UCSD-AML1 (cell line): ENCODE data around the gene CYFIP2.

Experiments used
- DNase-seq: peaks from one replicate; lab custom pipeline; 2025; ENCODE audit not compliant: unreplicated experiment; lab: John Stamatoyannopoulos, UW

Gene CYFIP2

DNA sequence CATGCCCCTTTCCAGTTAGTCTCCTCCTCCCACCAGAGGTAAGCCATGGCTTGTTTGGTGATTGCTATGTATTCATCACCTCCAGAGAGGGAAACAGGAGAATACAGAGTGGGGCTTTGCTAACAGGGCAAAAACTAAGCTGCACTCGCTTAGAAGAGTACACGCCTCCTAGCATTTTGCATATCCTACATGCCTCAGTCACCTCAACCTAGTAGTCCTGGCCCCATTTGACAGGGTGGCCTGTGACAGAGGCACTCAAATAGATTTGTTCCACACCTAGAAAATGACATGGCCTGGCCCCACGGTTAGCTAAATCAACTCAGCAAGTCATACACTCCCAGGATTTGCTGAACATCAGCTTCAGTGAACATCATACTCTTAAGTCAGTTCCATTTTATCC lies 90.7 kb downstream of the CYFIP2 start:
- DNase-seq: no peak

DNA sequence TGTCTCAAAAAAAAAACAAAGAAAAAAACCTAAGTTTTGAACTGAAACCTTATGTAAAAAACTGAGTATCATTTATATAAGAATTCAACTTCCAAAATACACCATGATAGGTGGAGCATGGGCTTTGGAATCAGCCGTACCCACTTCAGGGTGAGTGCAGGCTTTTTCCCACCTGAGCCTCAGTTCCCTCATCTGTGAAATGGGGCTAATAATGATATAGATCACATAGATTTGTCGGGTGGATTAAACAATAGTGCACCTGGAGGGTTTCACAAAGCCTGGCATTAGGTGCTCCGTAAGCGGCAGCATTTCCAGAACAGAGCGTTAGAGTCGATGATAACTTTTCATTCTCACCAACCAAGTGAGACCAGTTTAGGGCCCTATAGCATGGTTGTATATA lies 91.9 kb downstream of the CYFIP2 start:
- DNase-seq: no peak

DNA sequence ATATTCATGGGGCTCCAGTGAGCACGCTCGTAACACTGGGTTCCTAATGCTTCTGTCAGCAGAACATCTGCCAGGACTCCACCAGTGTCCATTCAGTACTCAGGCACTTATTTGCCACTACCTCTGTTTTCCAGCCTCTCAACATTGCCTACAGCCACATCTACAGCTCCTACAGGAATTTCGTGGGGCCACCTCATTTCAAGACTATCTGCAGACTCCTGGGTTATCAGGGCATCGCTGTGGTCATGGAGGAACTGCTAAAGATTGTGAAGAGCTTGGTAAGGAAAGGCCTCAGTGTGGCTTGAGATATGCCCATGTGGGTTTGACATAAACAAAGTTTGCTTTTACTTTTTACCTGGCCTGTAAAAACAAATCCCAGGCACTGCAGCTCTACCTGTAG lies 92.9 kb downstream of the CYFIP2 start:
- no peak for DNase-seq

DNA sequence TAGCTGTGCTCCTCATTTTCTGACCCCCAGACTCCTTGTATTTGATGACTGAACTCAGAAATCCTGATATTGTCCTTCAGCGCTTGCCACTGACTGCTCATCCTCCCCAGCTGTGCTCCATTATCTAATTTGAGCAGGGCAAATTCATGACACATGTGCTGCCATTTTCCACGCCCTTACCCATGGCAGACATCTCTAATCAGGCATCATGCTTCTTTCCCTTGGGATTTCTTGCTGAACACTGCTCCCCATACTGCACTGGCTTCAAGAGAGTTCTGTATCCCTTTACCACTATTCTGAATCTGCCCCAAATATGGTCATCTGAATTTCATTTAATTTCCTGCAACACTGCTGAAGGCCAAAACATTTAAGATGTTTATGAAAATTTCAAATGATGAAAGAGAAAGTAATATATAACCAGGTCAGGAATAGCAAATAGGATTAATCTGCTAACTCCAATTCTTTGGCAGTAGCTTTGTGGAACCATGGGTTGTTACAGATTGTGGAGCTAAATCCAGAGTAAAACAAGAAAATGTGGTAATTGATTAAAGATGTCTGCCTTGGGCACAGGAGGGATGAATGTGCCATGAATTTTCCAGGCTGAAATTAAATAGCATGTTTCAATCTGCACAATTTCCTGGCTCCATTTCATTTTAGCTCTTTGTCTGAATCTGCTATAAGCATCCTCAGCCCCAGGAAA lies 93.6 kb downstream of the CYFIP2 start:
- no peak for DNase-seq

DNA sequence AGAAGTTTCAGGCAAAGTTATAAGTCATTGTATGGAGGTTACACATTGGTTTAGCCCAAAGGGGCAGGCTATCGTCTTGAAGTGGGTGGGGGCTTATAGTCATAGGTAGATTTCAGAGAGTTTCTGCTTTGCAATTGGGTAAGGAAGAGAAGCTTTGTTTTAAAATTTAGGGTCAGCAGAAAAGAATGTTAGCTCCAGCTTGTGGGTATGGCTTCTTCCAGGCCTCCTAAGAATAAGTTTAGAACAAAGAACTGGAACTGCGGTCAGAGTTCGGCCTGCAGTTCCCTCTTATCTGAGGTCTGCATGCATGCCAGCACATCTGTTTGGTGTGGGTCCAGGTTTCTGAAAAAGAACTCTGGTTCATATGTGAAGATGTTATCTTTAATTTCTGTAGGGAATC lies 96.1 kb downstream of the CYFIP2 start:
- no peak for DNase-seq

DNA sequence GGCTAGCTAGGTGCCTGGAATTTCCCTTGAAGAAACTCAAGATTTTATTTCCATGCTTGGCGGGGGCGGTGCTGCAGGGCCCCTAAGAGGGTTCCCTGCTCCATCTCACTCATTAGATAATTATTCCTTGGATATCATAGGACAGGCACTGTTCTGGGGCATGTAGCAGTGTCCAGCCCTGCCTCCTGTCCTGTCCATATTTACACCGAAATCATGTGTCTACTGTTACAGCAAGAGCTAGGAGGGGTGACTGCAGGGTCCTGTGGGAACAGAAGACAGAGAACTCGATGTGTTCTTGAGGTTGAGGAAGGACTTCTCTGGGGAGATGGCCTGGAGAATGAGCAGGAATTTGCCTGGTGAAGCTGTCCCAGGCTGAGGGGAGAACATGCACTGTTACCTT lies 96.6 kb downstream of the CYFIP2 start:
- DNase-seq: no peak

DNA sequence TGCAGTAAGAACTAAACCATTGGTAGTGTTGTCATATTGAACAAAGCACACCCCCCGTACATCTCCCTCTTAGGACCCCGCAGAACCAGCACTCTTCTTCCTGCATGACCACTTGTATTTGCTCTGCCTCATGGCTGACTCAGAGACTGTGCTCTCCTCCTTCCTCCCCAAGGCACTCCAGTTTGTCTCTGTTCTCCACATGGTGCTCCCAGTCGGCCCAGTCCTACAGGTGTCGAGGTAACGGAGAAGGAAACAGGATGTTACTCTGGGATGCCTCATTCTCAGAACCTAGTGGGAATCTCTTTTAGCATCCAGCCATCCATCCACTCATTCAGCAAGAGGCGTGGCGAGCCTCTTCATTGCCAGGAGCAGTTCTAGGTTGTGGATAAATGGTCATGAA lies 97.1 kb downstream of the CYFIP2 start:
- DNase-seq: no peak

DNA sequence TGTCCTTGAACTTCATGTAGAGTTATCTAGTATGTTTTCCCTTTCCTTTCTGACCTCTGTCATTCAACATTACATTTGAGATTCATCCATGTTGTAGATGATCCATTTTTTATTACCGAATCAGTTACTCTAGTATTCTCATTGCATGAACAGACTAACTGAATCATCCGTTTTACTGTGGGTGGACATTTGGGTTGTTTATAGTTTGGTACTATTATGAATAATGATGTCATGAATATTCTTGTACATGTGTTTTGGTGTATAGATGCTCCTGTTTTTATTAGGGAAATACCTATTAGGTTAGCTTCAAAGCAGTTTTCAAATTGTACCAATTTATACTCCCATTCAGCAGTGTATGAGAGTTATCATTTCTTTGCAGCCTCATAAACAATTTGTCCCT lies 99.8 kb downstream of the CYFIP2 start:
- no peak for DNase-seq

DNA sequence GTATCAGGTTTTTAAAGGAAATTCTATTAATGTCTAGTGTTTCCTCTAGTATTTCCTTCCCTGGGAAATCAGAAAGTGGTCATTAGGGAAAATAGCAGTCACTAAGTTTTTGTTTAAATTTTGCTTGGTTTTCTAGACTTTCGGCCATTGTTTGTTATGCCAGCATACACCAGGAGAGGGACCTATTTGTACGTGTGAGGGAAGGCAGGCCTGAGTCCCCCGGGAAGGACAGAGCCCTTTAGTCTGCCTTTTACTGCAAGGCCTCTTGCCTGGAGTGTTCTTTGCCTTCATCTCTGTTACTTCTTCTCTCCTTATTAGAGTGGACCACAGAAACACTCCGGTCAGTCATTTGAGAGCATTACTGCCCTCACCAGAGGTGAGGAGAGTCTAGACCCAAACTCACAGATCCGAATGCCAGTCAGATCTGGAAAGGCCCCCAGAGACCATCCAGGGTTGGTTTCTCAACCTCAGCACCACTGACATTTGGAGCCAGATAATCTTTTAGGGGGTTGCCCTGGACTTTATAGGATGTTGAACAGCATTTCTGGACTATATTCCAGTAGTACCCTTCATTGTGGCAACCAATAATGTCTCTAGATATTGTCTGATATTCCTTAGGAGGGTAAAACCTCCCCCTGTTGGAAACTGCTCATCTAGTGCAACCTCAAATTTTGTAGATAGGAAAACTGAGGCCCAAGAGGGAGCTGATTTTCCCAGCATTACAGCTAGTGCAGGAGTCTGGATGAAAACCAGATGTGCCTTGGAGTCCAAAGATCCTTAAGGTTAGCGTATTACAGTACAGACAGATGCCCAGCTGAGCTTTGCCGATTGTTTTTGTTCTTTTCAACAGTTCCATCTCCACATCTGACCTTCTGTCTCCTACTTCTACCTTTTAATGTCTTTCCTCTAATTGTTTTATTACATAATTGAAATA lies 101.1 kb downstream of the CYFIP2 start:
- no peak for DNase-seq

DNA sequence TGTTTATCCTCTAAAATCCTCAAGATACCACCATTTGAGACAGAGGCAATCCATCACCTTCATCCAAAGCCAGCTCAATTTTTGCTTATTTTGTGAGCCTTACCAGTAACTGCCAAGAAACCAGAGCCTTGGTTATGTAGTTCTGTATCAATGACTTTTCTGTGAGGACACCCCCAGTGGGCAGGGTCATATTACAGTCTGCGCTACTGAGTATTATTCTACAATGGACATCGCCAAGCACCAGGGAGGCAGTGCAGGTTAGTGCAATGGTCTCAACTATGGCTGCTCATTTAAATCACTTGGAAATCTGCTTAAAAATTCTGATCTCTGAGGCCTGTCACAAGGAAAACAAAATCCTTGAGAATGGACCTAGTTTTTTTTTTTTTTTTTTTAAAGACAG lies 103.6 kb downstream of the CYFIP2 start:
- DNase-seq: no peak

DNA sequence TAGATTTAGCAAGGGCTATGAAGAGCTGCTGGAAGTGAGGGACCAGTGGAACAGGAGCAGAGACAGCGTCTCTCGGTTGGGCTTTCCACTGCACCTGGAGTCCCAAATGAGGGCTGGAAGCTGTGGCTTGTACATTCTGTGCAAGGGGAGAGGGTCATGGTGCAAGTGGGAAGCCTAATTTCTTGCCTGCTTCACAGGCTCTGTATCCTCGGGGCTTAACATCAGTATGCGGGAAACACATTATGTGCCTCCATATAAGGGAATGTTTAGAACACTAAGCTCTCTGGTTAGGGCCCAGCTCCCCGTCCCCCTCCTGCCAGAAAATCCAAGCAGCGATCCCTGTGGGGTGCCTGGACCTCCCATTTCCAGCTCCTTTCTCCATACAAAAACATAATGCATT lies 105.0 kb downstream of the CYFIP2 start:
- no peak for DNase-seq

DNA sequence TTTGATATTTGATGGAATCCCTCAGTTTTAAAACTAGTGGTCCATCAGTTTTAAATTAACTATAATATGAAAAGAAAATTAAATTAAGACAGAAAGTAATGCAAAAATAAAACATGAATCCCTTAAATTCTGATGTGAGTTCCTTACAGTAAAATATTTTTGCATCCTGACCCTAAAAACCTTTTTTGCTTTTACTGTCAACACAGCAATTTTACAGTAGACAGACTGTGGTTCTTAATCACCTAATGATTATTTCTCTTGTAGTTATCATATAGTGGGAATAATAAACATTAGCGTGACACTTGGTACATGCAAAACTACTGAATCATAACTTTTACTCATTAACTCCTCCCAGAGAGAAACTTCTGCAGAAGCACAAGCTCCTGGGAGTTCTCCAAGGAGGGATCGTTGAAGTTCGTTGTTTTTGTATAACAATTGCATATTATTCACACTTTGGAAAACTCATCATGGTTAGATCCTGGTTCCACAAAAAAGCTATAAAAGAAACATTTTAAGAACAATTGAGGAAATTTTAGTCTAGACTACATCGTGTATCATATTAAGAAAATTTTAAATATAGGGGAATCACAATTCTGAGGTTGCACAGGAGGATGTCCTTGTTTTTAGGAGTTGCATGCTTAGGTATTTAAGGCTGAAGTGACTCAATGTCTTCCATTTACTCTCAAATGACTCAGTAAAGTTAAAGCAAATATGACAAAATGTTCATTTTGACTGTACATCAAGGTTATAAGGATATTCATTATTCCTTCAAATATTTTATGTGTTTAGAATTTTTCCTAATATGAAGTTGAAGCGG lies 105.9 kb downstream of the CYFIP2 start:
- DNase-seq: no peak

DNA sequence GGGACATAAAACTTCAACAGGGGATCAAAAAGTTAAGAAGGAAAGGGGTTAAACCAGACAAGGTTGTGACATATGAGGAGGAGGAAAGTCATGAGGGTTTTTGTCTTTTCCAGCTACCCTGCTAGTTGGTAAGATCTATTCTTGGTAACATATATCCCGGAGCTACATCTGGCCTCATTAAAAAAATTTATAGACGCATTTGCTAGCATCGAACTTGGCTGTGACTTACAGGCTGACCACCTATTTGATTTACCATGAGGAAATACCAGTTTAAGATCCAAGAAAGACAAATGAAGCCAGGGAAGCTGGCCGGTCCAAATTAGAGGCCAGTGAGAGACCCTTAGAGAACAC lies 106.5 kb downstream of the CYFIP2 start:
- DNase-seq: no peak

DNA sequence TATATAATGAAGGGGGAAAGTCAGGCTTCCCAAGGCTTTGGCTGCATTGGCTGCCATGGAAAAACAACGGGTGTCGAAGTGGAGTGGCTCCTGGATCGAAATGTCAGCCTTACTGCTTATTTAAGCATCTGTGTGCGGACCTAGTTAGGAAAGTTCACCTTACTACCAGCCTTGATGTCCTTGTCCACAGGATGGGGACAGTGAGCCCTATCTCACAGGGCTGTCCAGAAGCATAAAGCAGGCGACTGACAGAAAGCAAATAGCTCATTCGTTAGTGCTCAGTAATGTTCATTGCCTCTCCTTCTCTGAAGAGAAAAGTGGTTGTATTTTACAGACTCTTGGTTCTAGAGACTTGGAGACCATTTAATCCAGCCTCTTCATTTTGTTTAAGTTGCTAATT lies 112.6 kb downstream of the CYFIP2 start:
- no peak for DNase-seq

DNA sequence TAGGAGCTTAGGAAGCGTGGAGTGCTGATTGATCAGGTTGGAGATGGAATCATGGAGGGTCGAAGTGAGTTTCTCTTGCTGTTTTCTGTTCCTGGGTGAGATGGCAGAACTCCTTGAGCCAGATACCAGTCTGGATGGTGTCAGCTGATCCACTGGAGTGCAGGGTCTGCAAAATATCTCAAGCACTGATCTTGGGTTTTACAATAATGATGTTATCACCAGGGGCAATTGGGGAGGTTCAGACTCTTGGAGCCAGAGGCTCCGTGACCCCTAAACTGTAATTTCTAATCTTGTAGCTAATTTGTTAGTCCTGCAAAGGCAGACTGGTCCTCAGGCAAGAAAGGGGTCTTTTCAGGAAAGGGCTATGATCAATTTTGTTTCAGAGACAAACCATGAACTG lies 114.1 kb downstream of the CYFIP2 start:
- no peak for DNase-seq

DNA sequence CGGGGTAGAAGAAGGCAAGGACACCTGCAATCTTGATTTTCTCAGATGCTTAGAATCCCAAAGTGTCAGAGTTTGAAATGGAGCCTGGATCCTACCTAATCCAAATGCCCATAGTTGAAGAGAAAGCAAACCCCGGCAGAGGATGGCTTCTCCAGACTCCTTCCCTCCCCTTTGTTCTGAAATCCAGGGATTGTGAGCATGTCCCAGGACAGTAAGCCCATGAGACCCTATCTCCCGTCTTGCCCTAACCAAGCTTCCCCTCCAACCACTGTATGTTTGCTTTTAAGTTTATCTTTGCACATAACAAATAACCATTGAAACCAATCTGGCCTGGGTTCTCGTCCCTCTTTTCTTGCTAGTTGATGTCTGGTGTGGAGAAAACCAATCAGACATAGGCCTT lies 115.8 kb downstream of the CYFIP2 start:
- no peak for DNase-seq

DNA sequence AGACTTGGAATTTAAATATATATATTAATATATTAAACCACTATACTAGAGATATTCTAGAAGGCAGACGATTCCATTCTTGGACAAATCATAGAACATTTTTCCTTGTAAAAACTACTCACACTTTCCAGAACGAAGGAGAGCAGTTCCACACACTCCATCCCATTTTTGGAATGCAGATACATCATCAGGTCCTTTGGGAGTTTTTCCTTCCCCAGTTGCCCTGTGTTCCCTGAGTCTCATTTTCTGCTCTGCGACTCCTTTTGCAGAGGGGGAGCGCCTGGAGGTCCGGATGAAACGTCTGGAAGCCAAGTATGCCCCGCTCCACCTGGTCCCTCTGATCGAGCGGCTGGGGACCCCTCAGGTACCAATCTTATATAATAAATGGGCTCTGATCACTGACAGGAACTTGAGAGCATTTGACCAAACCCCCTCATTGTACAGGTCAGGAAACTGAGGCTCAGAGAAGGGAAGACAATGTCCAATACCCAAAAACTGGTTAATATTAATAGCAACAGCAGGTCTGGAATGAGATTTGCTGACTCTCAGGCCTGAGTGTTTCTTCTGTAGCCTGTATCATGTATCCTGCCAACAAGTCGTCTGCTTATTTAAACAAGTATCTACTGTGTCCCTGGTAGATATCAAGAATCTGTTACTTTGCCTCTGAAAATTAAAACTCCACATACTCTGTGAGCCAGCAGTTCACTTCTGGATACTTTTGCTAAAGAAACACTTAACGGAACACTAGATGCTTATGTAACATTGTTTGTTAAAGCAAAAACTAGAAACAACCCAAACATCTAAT lies 117.3 kb downstream of the CYFIP2 start:
- no peak for DNase-seq

DNA sequence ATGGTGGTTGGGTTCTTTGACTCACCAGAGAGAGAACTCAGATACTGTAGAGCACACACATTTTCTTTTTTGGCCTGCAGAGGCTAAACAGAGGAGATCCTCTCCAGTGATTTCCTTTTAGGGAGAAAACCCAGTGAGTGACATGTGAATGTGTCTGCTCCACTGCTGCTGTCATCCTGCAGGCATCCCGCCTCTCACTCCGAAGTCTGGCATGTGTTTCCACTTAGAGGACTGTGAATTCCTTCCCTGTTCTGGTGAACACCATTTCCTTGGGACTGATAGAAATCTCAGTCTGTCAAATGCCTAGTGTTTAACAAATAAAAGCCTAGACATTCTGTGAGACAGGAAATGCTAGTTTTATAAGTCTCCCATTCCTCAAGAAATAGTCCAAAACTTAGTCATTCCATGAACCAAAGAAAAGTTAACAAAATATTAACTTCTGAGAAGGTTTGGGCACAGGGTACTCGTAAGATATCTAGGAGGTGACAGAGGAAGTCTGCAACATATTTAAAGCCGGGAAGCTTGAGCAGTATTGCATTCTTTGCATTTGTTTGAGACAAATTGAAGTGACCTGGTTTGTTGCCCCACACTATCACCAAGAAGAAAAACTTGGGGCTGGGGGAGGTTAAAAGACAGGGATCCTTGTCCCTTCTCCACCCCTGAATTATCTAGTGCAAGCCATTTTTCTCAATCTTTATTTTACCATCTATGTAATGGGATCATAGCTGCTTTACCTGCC lies 119.2 kb downstream of the CYFIP2 start:
- DNase-seq: no peak

DNA sequence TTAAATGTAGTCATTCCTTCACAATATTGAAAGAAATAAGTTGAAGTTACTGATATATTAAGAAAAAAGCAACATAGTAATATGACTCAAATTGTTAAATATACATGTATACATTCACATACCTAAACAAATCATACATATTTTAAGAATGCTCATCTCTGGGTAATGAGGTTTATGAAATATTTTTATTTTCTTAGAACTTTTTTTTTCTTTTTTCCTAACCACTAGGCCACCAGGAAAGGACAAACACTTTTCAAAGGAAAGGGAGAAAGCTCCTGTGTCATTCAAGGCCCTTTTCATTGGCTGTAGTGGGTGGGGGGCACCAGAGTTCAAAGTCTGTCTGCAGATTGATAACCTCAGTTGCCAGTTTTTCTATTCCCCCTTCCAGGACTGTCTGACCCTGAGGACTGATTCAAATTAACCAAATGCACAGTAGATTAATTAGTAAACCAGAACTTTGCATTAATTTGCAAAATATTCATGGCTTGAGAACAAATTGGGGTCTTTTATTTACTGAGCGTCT lies 121.2 kb downstream of the CYFIP2 start:
- no peak for DNase-seq

DNA sequence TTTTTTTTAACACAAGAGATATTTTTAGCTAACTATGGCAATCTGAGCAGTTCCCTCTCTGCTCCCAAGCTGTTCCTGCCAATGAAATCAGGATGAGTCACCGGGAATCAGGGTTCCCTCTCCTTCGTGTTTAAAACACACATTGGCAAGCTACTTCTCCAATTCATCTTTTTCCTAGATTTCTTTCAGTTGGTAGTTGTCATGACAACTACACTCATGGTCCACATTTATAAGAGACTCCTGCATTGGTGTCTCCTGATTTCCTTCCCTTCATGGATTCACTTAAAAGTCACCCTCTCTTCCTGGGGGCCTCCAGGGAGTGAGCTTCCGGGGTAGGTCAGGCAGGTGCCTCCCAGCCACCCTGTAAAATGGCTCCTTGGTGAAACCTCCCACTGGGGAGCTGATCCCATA lies 121.8 kb downstream of the CYFIP2 start:
- no peak for DNase-seq
